AG10803 (cell line): ENCODE measurements around the gene COX6B2.

Source experiments
- DNase-seq: peaks from one replicate; pipeline ENCODE4 v3.0.0; 2010; ENCODE audit warnings: low read depth
- H3K4me3 ChIP-seq: 2 replicates; pipeline ENCODE4 v1.5.1; 2011; ENCODE audit warnings: mild to moderate bottlenecking, low read length, control low read depth
- CTCF ChIP-seq: conservative IDR thresholded peaks from 2 replicates; pipeline ENCODE4 v1.5.1; 2011; ENCODE audit warnings: mild to moderate bottlenecking, low read length, control low read depth, inconsistent platforms

The COX6B2 gene

GRCh38 chr19:55391702-55392615 lies 37.4 kb upstream of the COX6B2 start:
- TF ChIP-seq CTCF, result no peak
- DNase-seq, result peak; percentile 44
- no peak overlapping the region for H3K4me3 ChIP-seq

DNA sequence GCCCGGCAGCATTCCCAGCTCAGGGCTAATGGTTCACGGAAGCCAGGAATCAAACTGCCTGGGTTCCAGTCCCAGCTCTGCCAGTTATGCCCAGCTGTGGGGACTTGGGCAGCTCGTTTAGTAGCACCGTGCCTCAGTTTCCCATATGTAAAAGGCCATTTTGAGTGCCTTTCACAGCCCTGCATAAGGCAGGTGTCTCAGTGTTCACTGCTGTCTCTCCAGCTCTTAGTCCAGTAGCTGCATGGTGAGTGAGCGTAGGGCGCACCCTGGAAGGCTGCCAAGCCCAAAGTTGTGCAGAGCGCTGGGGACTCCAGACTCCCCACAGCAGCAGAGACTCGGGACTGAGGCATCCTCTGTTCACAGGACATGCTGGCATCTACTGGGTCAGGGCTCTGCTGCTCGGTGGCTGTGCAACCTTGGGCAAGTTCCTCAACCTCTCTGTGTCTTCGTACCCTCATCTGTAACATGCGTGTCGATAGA lies 36.7 kb upstream of the COX6B2 start:
- H3K4me3 ChIP-seq, result no peak overlapping the region
- no peak for DNase-seq
- TF ChIP-seq CTCF, result no peak

GRCh38 chr19:55390461-55390880 lies 36.0 kb upstream of the COX6B2 start:
- no peak for TF ChIP-seq CTCF
- no peak for DNase-seq
- H3K4me3 ChIP-seq, result no peak overlapping the region

DNA sequence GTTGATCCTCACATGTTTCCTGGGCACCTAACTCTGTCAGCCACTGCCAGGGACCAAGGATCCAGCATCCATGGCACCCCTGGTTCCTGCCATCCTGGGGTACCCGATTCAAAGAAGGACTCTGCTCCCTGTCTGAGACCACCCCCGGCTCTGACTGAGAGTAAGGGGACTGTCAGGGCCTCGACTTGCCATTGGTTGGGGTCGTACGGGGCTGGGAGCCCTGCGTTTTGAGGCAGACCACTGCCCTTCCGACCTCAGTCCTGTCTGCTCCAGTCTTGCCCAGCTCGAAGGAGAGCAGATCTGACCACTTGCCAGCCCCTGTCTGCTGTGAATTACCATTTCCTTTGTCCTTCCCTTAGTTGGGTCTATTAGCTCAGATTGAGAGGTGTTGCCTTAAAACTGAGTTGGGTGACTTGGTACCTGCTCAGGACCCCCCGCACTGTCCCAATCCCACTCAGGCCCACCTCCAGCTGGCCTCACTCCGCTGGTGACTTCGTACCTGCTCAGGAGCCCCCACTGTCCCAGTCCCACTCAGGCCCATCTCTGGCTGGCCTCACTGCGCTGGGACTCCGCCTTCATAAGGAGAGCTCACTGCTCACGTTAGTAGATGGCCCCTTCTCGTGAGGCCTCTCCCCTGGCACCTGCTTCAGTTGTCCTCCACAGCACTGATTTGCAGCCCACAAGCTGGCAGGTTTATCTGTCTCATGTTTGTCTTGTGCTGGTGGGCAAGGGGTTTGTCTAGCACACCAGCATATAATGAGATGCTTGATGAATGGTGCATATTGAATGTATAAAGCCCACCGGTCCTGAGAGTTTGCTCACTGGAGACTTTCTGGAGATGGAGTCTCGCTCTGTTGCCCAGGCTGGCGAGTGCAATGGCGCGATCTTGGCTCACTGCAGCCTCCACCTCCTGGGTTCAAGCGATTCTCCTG lies 35.1 kb upstream of the COX6B2 start:
- no peak for TF ChIP-seq CTCF

GRCh38 chr19:55387736-55388497 lies 33.4 kb upstream of the COX6B2 start:
- no peak for DNase-seq
- H3K4me3 ChIP-seq, result peak overlapping the region; percentile 98
- TF ChIP-seq CTCF, result no peak

More for the DNA sequence above, 35.1 kb upstream of the COX6B2 start:
- H3K4me3 ChIP-seq, result no peak overlapping the region
- no peak for DNase-seq

DNA sequence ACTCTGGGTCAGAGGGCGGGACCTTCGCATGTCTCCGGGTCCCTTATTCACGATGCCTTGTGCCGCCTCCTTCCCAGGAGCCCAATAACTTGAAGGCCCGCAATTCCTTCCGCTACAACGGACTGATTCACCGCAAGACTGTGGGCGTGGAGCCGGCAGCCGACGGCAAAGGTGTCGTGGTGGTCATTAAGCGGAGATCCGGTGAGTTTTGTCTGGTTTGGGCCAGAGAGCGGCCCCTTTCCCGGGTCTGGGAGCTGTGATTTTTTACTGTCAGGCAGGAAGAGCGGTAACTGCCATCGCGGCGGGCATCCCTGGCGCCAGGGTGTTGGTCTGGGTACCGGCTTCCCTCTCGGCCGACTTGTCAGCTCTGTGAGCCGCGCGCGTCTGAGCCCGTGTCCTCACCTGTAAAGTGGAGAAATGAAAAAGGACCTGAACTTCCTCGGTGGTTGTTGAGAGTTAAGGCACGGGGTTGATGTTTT lies 32.0 kb upstream of the COX6B2 start:
- no peak for TF ChIP-seq CTCF
- no peak for DNase-seq
- peak overlapping the region; percentile 98 for H3K4me3 ChIP-seq
